Spleen (tissue), 7 donors: ENCODE data around the gene ASF1A.

Source experiments
- CTCF ChIP-seq, 11 experiments: fragments of 200-600 bp in 7 of 11; fragments of 450-650 bp in 4 of 11; sonication (generic) in 4 of 11; IDR thresholded peaks in 8 of 11; conservative IDR thresholded peaks in 3 of 11; 1 replicate in 7 of 11; 2 replicates in 4 of 11; pipeline versions ENCODE4 v1.4.0 to v1.8.0; 2016 to 2021; ENCODE audit warnings: antibody characterized with exemption in 11 of 11, inconsistent platforms in 4 of 11, mild to moderate bottlenecking in 1 of 11
- POLR2A ChIP-seq, 3 donors: fragments of 450-650 bp; IDR thresholded peaks; one replicate each; pipeline ENCODE4 v1.5.1; 2017; ENCODE audit warnings: antibody characterized with exemption in 3 of 3, mild to moderate bottlenecking in 1 of 3
- POLR2AphosphoS5 ChIP-seq, 3 donors: sonication (generic); formaldehyde crosslinking; IDR thresholded peaks; one replicate each; pipeline ENCODE4 v1.5.1; 2017; ENCODE audit warnings: antibody characterized with exemption in 3 of 3
- donor health status: DM: no; HTN: no; CAD: no; lungs with moderate emphysema.
- donor health status: DM: no; HTN: no; CAD: no.
- donor health status: DM: no; HTN: no; CAD: no.

GRCh38 chr6:118859517-118860064 is 34.4 kb upstream of the ASF1A start:
- TF ChIP-seq CTCF (IDR thresholded peaks at IDR 0.05 in 8 of 11, conservative IDR thresholded peaks at IDR 0.05 in 3 of 11) (no peak), POLR2A (IDR thresholded peaks at IDR 0.05) (no peak), POLR2AphosphoS5 (IDR thresholded peaks at IDR 0.05) (no peak)
